ENCODE measurements around the gene HDAC4.

DNA sequence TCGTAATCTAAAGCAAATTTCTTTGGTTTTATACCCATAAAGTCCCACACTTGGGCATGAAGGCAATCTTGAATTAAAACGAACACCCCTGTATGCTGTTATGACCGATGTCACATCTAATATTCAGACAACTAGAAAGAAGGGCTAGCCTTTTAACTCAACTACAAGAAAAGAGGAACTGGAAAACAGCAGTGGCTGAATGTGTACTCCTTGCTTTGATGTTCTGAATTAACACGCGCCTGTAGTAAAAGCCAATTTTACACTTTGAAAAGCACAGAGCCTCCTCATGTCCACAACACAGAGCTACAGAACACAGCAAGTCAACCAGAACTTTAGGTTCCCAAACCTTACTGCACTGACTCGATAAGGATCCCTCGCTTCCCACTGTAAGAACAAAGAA lies 147.6 kb downstream of the HDAC4 start:
- TF ChIP-seq GATA2 (IDR thresholded peaks at IDR 0.05; ENCODE audit: low read depth, low read length), result no peak
- TF ChIP-seq GATA3 (IDR thresholded peaks at IDR 0.05; ENCODE audit: low read depth, low read length), result no peak

Data from SH-SY5Y (cell line).